H1 (cell line): ENCODE data around the gene SLC25A45. TPM values are rescaled to one million over a fixed set of nuclear protein-coding genes. Genes with fewer than 3 reads are reported as not detected.
A peak's percentile ranks its signal among the peaks of the same experiment; 100 is the strongest.

Experiments
- CTCF ChIA-PET: fragments of 300-600 bp; sonication (Branson Sonifier 250); formaldehyde crosslinking; loops from one replicate; lab custom pipeline; 2021; ENCODE audit not compliant: partially characterized antibody; lab: Charles Lee
- POLR2A ChIA-PET: fragments of 300-600 bp; sonication (Branson Sonifier 250); formaldehyde crosslinking; loops from one replicate; lab custom pipeline; 2021; ENCODE audit warnings: inconsistent platforms; ENCODE audit not compliant: partially characterized antibody; lab: Charles Lee
- DNase-seq, 2 experiments: peaks; one replicate each; pipeline versions ENCODE4 v3.0.0 to v3.0.0-alpha.2; 2010 to 2022; ENCODE audit warnings: low spot score in 2 of 2, low read depth in 1 of 2, mixed read lengths in 1 of 2
- FAIRE-seq: peaks from 2 replicates; lab custom pipeline; 2011; peaks lifted over from hg19 to GRCh38; lab: Jason Lieb, UNC
- H2AFZ ChIP-seq: 2 replicates; pipeline ENCODE4 v1.8.1; 2012; ENCODE audit warnings: low read length, inconsistent platforms
- H2AK5ac ChIP-seq: 2 replicates; pipeline ENCODE4 v1.6.1; 2013; ENCODE audit warnings: low read depth, low read length
- H2BK120ac ChIP-seq: replicated peaks from 2 replicates; pipeline ENCODE3; 2013; ENCODE audit warnings: low read depth, low read length, inconsistent platforms
- H2BK12ac ChIP-seq: 2 replicates; pipeline ENCODE4 v1.6.1; 2013; ENCODE audit warnings: low read depth, low read length
- H2BK15ac ChIP-seq: 2 replicates; pipeline ENCODE4 v1.6.1; 2013; ENCODE audit warnings: low read length
- H2BK20ac ChIP-seq: 2 replicates; pipeline ENCODE4 v1.6.1; 2013; ENCODE audit warnings: low read length
- H2BK5ac ChIP-seq: 2 replicates; pipeline ENCODE4 v1.6.1; 2013; ENCODE audit warnings: low read depth, low read length
- H3K14ac ChIP-seq: 2 replicates; pipeline ENCODE4 v1.6.1; 2013; ENCODE audit warnings: inconsistent platforms; ENCODE audit not compliant: insufficient read length
- H3K18ac ChIP-seq: 2 replicates; pipeline ENCODE4 v1.6.1; 2013; ENCODE audit warnings: low read length; ENCODE audit errors: extremely low read depth
- H3K23ac ChIP-seq: 2 replicates; pipeline ENCODE4 v1.6.1; 2013; ENCODE audit warnings: inconsistent platforms; ENCODE audit not compliant: insufficient read length
- H3K23me2 ChIP-seq: 2 replicates; pipeline ENCODE4 v1.6.1; 2013; ENCODE audit warnings: low read depth, low read length
- H3K27ac ChIP-seq: 2 replicates; pipeline ENCODE4 v1.6.1; 2011; ENCODE audit warnings: low read depth, low read length, inconsistent platforms
- H3K27me3 ChIP-seq, 4 experiments: replicated peaks in 1 of 4; 1 replicate in 1 of 4; 2 replicates in 3 of 4; pipeline versions ENCODE4 v1.6.1 to v1.8.1; 2011 to 2013; ENCODE audit warnings: low read length in 3 of 4, mild to moderate bottlenecking in 3 of 4, inconsistent platforms in 2 of 4, mixed read lengths in 2 of 4, moderate library complexity in 1 of 4; ENCODE audit not compliant: control insufficient read depth in 3 of 4, insufficient read depth in 3 of 4; ENCODE audit errors: extremely low read depth in 1 of 4
- H3K36me3 ChIP-seq, 4 experiments: 2 replicates each; pipeline versions ENCODE4 v1.6.1 to v1.8.1; 2011 to 2013; ENCODE audit warnings: mild to moderate bottlenecking in 4 of 4, low read length in 3 of 4, moderate library complexity in 2 of 4, control low read depth in 1 of 4, inconsistent platforms in 1 of 4; ENCODE audit not compliant: insufficient read depth in 4 of 4, control insufficient read depth in 2 of 4
- H3K4ac ChIP-seq: replicated peaks from 2 replicates; pipeline ENCODE3; 2013; ENCODE audit warnings: low read length, low read depth, mixed read lengths, inconsistent platforms; ENCODE audit not compliant: insufficient read length
- H3K4me1 ChIP-seq, 4 experiments: replicated peaks in 1 of 4; 1 replicate in 1 of 4; 2 replicates in 3 of 4; pipeline versions ENCODE4 v1.6.1 to v1.8.1; 2011 to 2013; ENCODE audit warnings: low read length in 3 of 4, inconsistent platforms in 2 of 4, mixed read lengths in 1 of 4; ENCODE audit not compliant: insufficient read depth in 4 of 4, control insufficient read depth in 3 of 4
- H3K4me2 ChIP-seq, 2 experiments: 2 replicates each; pipeline versions ENCODE4 v1.6.1 to v1.8.1; 2011 to 2013; ENCODE audit warnings: low read depth in 2 of 2, low read length in 2 of 2, control low read depth in 1 of 2, inconsistent platforms in 1 of 2, mild to moderate bottlenecking in 1 of 2; ENCODE audit not compliant: insufficient read depth in 1 of 2
- H3K4me3 ChIP-seq, 4 experiments: fragments of 200-600, 300-600 bp in 1 of 4; sonication (generic), shearing (Covaris generic), sonication (Bioruptor Twin) in 1 of 4; 2 replicates each; pipeline versions ENCODE4 v1.5.1 to v1.8.1; 2011 to 2016; ENCODE audit warnings: low read length in 4 of 4, low read depth in 3 of 4, control low read depth in 2 of 4, inconsistent platforms in 2 of 4, mild to moderate bottlenecking in 2 of 4, mixed read lengths in 1 of 4, moderate library complexity in 1 of 4; ENCODE audit not compliant: insufficient read depth in 2 of 4; ENCODE audit errors: extremely low read depth in 1 of 4
- H3K56ac ChIP-seq: replicated peaks from 2 replicates; pipeline ENCODE3; 2013; ENCODE audit warnings: low read depth, mild to moderate bottlenecking, mixed read lengths, low read length, inconsistent platforms; ENCODE audit not compliant: insufficient read length
- H3K79me1 ChIP-seq: 2 replicates; pipeline ENCODE4 v1.6.1; 2013; ENCODE audit warnings: low read depth, low read length, control low read depth
- H3K79me2 ChIP-seq, 2 experiments: 2 replicates each; pipeline versions ENCODE4 v1.6.1 to v1.8.1; 2012 to 2013; ENCODE audit warnings: low read length in 2 of 2, mild to moderate bottlenecking in 2 of 2, inconsistent platforms in 1 of 2; ENCODE audit not compliant: insufficient read depth in 2 of 2, control insufficient read depth in 1 of 2
- H3K9ac ChIP-seq, 4 experiments: replicated peaks in 1 of 4; 1 replicate in 1 of 4; 2 replicates in 3 of 4; pipeline versions ENCODE4 v1.6.1 to v1.8.1; 2011 to 2013; ENCODE audit warnings: low read depth in 3 of 4, low read length in 3 of 4, control low read depth in 2 of 4, mild to moderate bottlenecking in 2 of 4, moderate library complexity in 2 of 4, inconsistent platforms in 1 of 4; ENCODE audit errors: extremely low read depth in 1 of 4
- H3K9me3 ChIP-seq, 2 experiments: 2 replicates each; pipeline versions ENCODE4 v1.6.1 to v1.8.1; 2012 to 2013; ENCODE audit warnings: mild to moderate bottlenecking in 2 of 2, moderate library complexity in 2 of 2, control low read depth in 1 of 2, inconsistent platforms in 1 of 2, low read depth in 1 of 2, low read length in 1 of 2, mixed read lengths in 1 of 2; ENCODE audit not compliant: insufficient read depth in 2 of 2
- H4K20me1 ChIP-seq, 2 experiments: replicated peaks in 1 of 2; 2 replicates each; pipeline versions ENCODE3 to v1.8.1; 2011 to 2013; ENCODE audit warnings: inconsistent platforms in 2 of 2, low read length in 2 of 2, mild to moderate bottlenecking in 1 of 2; ENCODE audit not compliant: insufficient read depth in 2 of 2, control insufficient read depth in 1 of 2
- H4K5ac ChIP-seq: 2 replicates; pipeline ENCODE4 v1.6.1; 2013; ENCODE audit warnings: low read length, low read depth, mixed read lengths, inconsistent platforms; ENCODE audit not compliant: insufficient read length
- H4K8ac ChIP-seq: 2 replicates; pipeline ENCODE4 v1.8.0; 2013; ENCODE audit warnings: mild to moderate bottlenecking, moderate library complexity, low read length, inconsistent platforms; ENCODE audit not compliant: insufficient read depth; ENCODE audit errors: extremely low read depth
- H4K91ac ChIP-seq: replicated peaks from 2 replicates; pipeline ENCODE3; 2013; ENCODE audit warnings: low read length, mixed read lengths, inconsistent platforms; ENCODE audit not compliant: insufficient read length
- ATF3 ChIP-seq: IDR thresholded peaks from 2 replicates; pipeline ENCODE4 v1.6.1; 2011; ENCODE audit warnings: low read depth, mild to moderate bottlenecking, low read length; ENCODE audit not compliant: insufficient read depth
- BCL11A ChIP-seq, 2 experiments: IDR thresholded peaks; one replicate each; pipeline ENCODE4 v1.6.1; 2011; ENCODE audit warnings: low read depth in 2 of 2, low read length in 2 of 2, mild to moderate bottlenecking in 2 of 2
- FOSL1 ChIP-seq: IDR thresholded peaks from 2 replicates; pipeline ENCODE4 v1.6.1; 2011; ENCODE audit warnings: mild to moderate bottlenecking, low read depth, low read length, moderate library complexity; ENCODE audit not compliant: insufficient read depth
- GABPA ChIP-seq: IDR thresholded peaks from 2 replicates; pipeline ENCODE4 v1.6.1; 2011; ENCODE audit warnings: mild to moderate bottlenecking, low read length, moderate library complexity, borderline replicate concordance; ENCODE audit not compliant: insufficient read depth
- GTF2F1 ChIP-seq: IDR thresholded peaks from 2 replicates; pipeline ENCODE4 v1.6.1; 2012; ENCODE audit warnings: low read depth, low read length, improper control_type of control experiment, borderline replicate concordance
- NRF1 ChIP-seq: IDR thresholded peaks from 2 replicates; pipeline ENCODE4 v1.6.1; 2011; ENCODE audit warnings: mild to moderate bottlenecking, low read depth, low read length, improper control_type of control experiment
- SP1 ChIP-seq: IDR thresholded peaks from 2 replicates; pipeline ENCODE4 v1.6.1; 2011; ENCODE audit warnings: low read depth, low read length
- SP4 ChIP-seq: IDR thresholded peaks from 2 replicates; pipeline ENCODE4 v1.6.1; 2012; ENCODE audit warnings: low read length, inconsistent platforms
- SRF ChIP-seq: IDR thresholded peaks from 2 replicates; pipeline ENCODE4 v1.6.1; 2011; ENCODE audit warnings: mild to moderate bottlenecking, low read depth, low read length, moderate library complexity
- ZNF274 ChIP-seq: IDR thresholded peaks from 2 replicates; pipeline ENCODE4 v1.7.0; 2012; ENCODE audit warnings: low read length, borderline replicate concordance; ENCODE audit errors: extremely low read depth
- WGBS, 2 experiments: shearing (Covaris generic) in 1 of 2; methylation state at CpG; one replicate each; pipeline versions ENCODE4 v1.1.6 to v1.1.7; 2013 to 2015; ENCODE audit warnings: low lambda C conversion rate in 2 of 2, mixed read lengths in 2 of 2, inconsistent platforms in 1 of 2, low coverage in 1 of 2, missing lambda C conversion rate in 1 of 2; ENCODE audit not compliant: insufficient replicate concordance in 2 of 2, insufficient coverage in 1 of 2, insufficient read length in 1 of 2; ENCODE audit errors: extremely low coverage in 1 of 2, missing lambda C conversion rate in 1 of 2; 5-methylcytosine and 5-hydroxymethylcytosine counted together
- polyA plus RNA-seq, 7 experiments: library from polyadenylated mRNA; depleted of rRNA in 3 of 7; stranded (reverse) in 5 of 7; unstranded in 2 of 7; fragments of >200 nt in 5 of 7; fragments of 200-250 nt in 2 of 7; gene quantifications; 1 replicate in 5 of 7; 2 replicates in 1 of 7; 4 replicates in 1 of 7; pipeline versions ENCODE4 v1.2.1 to v1.2.3, GENCODE V29; 2011 to 2013; ENCODE audit warnings: missing spikeins in 2 of 7, mixed read lengths in 2 of 7
- total RNA-seq: library from RNA; stranded (reverse); fragmentation: NEBNext Ultra II Directional; extraction: Animal tissue kit (Norgen Biotek cat#: 25700); gene quantifications from 2 replicates; pipeline ENCODE4 v1.2.1, GENCODE V29; 2021

Gene SLC25A45
- total and polyA plus RNA-seq, 2 of the 8 experiments (the other 6 are each of a cell fraction or from before 2014, with no cell fraction given) = 0.54 to 0.59 TPM

- Histone ChIP-seq H3K23me2 (peaks cover 5% of the 10 kb centered on the region; the same call in 1 of the 2 replicates), H2BK5ac (no peak within 1 kb of the TSS; the same call in 1 of the 2 replicates), H2BK20ac (no peak within 1 kb of the TSS), H4K5ac (peak within 1 kb of the TSS; percentile 74), H3K4me1 (peaks cover 0 to 26% (median 16%) of the 10 kb centered on the region in 4 experiments; a peak in 5 of 7 replicates), H3K27me3 (0 out of 7 replicates have a peak, but pooled peaks cover 0 to 2% (median 0%) of the 10 kb centered on the region in 4 experiments), H2AFZ (peak within 1 kb of the TSS; percentile 51; the same call in 1 of the 2 replicates), H2BK15ac (peak within 1 kb of the TSS; percentile 72; the same call in 1 of the 2 replicates), H4K8ac (peak within 1 kb of the TSS; percentile 89), H3K4ac (peak within 1 kb of the TSS; percentile 99), H3K4me3 (peak within 1 kb of the TSS; percentile 66 to 81 (median 72)), H3K56ac (peak within 1 kb of the TSS; percentile 60), H3K27ac (no peak within 1 kb of the TSS), H3K9ac (peak within 1 kb of the TSS in 3 of 4 experiments; percentile 12 to 27 (median 13); a peak in 4 of 7 replicates), H2BK120ac (peak within 1 kb of the TSS; percentile 47), H3K79me1 (no peaks in the 10 kb centered on the region; the same call in 1 of the 2 replicates), H3K36me3 (no peaks in the 10 kb centered on the region), H3K79me2 (no peaks in the 10 kb centered on the region), H3K18ac (peak within 1 kb of the TSS; percentile 68; the same call in 1 of the 2 replicates), H4K91ac (peak within 1 kb of the TSS; percentile 61), H3K9me3 (no peaks in the 10 kb centered on the region), H3K23ac (no peak within 1 kb of the TSS), H4K20me1 (peaks cover 0 to 3% of the 10 kb centered on the region in 2 experiments), H3K14ac (no peak within 1 kb of the TSS), H3K4me2 (peak within 1 kb of the TSS; percentile 64 to 100), H2BK12ac (peak within 1 kb of the TSS; percentile 84; the same call in 1 of the 2 replicates), H2AK5ac (peak within 1 kb of the TSS; percentile 5; the same call in 1 of the 2 replicates)
- DNase-seq = peak in 1 of 2 experiments; percentile 90
- ChIA-PET POLR2A (interaction anchor here (1.1 to 17.0 kb wide), 4 partner anchors 25 to 116 kb away, joined by 4 to 202 read pairs (median 10); partner anchors contain the start of gene MALAT1), CTCF (interaction anchor here (0.7 to 5.8 kb wide), 6 partner anchors 11 to 124 kb away, joined by 3 to 57 read pairs (median 8); no protein-coding TSS in a partner anchor)
- 9% methylated on average over 72 of the region's 76 CpGs; no CpG with 5 or more reads in 1 of the 2 experiments for WGBS, 2 experiments
- FAIRE-seq = no peak
- TF ChIP-seq ZNF274 (no peak), GTF2F1 (no peak), NRF1 (peak; percentile 50), ATF3 (no peak), SRF (no peak), SP4 (no peak), BCL11A (IDR thresholded peaks at IDR 0.05; ENCODE audit: low read depth in 2 of 2, low read length in 2 of 2) (no peak), GABPA (peak; percentile 8; the same call in 1 of the 2 replicates), SP1 (no peak), FOSL1 (no peak)
These were observed 4.1 kb upstream of the SLC25A45 start, which contains the start of gene FRMD8 for GRCh38 chr11:65386307-65387140. TSS of gene FRMD8 (plus strand) at chr11:65386637. CDS start at chr11:65387037, 400 bp downstream.
